GM19023 (cell line): ENCODE measurements around the gene CRX.
"Not testable (repeated sequence)": the region's sequence is repeated elsewhere in the genome, so short reads cannot be mapped to it uniquely, and the experiment has no call there.

Source experiments
- ATAC-seq: cut with Tn5 transposase; IDR thresholded peaks from one replicate; pipeline ENCODE4 v1.9.1; 2021; ENCODE audit warnings: mild to moderate bottlenecking, moderate library complexity; ENCODE audit not compliant: unreplicated experiment

Gene CRX

DNA sequence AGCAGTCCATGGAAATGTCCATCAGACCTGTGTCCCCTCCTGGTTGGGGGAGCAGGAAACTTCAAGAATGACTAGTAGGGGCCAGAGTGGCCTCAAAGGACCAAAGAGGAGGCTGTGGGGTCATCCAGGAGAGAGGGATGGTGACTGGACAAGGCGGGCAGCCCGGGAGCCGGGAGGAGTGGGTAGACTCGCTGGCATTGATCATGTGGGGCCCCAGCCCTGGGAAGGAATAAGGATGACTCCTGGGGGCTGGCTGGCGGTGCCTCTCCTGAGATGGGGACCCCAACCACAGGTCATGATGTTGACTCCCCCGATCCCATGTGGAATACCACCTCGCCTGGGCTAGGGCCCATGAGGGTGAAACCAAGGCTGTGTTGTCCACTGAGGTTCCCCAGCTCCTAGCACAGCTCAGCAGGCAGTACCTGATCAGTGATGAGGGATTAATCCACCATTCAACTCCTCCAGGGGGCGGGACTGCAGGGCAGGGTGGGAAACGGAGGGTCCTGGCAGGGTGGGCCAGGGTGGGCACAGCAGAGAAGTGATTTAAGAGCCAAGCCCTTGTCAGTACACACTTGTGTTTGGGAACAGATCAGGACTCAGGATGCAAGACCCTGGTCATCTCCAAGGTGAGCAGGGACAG, 37.0 kb downstream of the CRX start, which contains the start of gene TPRX2:
TSS of gene TPRX2 (plus strand) at position 590 of the 640 bp plus-strand sequence. CDS start at position 602, 12 bp downstream.
- not testable (repeated sequence) for ATAC-seq

DNA sequence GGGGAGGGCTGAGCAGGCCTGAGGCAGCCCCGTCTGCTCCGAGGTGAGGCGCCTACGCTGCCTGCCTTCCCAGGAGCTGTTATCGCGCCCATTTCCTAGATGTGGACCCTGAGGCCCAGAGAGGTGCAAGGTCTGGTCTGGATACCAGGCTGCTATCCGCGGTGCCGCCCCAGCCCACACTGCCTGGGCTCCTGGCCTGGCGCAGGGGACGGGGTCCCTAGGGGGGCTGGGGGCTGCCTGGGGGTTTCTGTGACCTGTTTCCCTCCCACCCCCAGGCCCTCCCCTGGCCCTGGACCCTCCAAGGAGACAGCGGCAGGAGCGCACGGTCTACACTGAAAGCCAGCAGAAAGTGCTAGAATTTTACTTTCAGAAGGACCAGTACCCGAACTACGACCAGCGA, 38.1 kb downstream of the CRX start:
- ATAC-seq, result not testable (repeated sequence)

DNA sequence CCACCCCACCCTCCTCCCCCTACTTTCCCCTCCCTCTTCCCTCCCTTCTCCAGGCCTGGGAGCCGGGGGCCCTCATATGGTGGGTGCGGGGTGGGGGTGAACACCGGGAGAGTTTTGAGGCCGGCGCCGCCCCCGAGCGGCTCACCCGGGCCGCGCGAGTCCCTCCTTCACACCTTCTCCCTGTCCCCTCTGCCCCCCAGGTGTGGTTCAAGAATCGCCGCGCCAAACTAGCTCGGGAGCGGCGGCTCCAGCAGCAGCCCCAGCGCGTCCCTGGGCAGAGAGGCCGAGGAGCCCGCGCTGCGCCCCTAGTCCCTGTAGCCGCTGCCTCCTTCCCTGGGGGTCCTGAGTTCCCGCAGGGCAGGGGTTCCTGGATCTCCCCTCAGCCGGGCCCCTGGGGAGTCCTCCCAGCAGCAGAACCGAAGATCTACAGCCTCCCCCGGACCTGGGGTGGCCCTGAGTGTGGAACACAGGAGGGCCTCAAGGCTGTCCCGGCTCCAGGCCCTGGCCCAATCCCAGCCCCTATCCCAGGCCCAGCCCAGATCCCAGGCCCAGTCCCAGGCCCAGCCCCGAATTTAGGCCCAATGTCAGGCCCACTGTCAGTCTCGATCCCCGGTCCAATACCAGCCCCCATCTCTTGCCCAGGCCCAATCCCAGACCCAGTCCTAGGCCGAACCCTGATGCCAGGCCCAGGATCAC, 39.0 kb downstream of the CRX start:
- no peak for ATAC-seq

DNA sequence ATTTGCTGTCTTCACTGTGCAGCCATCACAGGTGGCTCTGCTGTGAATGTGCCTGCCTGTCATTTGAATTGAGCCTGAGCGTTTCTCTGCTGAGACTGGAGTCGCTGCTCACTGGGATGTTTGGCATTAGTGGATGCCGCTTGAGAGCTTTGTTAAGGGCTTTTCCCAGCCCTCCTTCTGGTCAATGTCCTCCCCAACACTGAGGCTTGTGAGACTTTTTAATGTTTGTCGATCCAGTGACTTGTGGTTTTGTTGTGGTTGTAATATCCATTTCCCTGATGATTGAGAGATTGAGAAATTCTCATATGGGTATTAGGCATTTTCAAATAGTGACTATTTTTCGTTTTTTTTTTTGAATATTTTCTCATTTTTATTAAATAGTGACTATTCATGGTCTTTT, 39.9 kb downstream of the CRX start:
- ATAC-seq, result no peak

DNA sequence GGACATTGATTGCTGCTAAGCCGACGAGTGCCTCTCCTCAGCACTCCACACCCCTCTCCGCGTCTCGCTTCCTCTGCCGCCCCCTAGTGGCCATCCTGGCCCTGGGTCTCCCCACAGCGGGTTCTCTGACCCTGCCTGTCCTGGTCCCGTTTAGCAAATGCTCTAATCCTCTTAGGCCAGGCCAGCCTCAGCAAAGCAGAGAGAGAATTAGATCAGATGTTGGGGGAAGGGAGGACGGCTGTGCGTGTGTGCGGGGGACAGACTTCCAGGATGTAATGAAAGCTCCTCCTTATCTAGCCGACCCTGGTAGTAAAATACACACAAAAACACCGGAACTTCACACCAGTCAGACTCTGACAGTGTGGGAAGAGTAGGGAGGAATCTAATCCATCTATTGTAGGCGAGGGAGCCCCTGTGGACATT, 41.8 kb downstream of the CRX start:
- no peak for ATAC-seq

DNA sequence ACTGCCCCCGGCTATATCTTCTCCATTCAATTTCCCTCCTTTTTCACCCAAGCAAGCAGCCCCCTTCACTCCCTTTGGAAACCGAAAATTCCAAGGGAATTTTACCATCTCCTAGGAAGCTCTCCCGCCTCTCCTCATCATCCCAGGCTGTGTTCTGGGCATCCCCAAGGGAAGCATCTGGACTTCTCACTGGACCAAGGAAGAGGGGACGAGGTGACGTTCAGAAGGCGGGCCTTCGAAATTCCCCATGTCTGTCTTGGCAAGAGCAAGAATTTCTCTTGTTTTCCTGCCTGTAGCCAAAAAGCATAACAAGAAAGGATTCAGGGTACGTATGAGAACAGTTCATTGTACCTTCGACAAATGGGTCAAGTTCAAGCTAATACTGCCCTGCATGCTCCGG, 43.4 kb downstream of the CRX start:
- ATAC-seq, result no peak

DNA sequence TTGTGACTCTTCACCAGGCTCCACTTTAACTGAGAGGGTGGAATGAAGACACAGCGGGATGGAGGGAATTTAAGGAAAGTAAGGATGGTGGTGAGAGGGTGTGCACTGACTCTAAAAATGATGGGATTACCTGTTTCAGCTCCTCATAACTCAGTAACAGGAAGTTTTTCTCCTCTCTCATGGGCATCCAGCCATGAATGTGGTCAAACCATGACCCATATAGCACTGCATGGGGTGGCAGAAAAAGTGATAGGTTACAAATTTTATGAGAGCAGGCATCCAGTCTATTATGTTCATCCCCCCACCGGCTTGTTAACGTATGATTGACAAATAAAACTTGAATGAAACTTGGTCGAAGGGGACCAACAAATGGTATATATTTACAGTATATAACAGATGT, 57.2 kb downstream of the CRX start:
- ATAC-seq, result no peak

DNA sequence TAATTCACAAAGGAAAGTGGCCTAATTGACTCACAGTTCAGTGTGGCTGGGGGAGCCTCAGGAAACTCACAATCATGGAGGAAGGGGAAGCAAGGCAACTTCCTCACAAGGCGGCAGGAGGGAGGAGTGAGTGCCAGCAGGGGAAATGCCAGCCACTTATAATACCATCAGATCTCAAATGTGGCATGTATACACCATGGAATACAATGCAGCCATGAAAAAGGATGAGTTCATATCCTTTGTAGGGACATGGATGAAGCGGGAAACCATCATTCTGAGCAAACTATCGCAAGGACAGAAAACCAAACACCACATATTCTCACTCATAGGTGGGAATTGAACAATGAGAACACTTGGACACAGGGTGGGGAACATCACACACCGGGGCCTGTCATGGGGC, 57.6 kb downstream of the CRX start:
- not testable (repeated sequence) for ATAC-seq

DNA sequence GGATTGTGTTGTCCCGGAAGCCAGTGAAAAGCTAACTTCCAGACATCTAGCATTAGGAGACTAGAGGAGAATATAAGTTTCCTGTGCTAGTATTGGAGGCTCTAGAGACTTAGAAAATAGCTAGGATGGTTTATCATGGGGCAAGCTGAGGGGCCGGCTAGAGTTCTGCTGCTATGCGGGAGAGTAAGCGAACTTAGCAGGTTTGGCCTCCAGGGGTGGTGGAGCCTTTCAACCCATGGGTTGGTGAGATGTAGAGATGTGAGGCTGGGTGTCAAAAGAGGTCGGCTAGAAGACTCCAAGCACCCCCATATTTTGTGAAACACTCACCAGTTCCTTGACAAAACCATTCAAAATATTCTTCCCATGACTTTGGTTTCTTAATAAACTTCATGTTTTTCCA, 60.0 kb downstream of the CRX start:
- no peak for ATAC-seq

DNA sequence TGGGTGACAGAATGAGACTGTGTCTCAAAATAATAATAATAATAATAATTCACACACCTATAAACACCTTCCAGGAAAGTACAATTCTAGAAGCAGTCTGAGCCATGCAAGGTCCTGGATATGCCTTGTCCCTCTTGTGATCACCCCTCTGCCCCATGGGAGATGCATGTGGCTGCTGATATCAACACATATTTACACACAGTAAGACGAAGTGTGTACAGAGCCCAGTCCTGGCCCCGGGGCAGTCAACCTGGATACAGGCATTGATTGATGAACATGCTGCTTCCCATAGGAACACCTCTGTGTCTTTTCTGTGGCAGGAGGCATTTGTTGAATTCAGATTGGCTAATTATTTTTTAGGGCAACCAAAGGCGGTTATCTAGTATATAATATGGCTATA, 61.2 kb downstream of the CRX start:
- ATAC-seq, result no peak

DNA sequence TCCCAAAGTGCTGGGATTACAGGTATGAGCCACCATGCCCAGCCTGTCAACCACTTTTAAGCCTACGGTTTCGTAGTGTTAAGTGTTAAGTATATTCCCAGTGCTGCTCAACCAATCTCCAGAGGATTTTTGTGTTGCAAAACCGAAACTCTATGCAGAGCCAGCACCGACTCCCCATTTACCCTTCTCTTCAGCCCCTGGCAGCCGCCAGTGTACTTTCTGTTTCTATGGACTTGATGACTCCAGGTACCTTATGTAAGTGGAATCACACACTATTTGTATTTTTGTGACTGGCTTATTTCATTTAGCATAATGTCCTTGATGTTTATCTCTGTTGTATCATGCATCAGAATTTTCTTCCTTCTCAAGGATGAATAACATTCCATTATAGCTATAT, 63.3 kb downstream of the CRX start:
- no peak for ATAC-seq

DNA sequence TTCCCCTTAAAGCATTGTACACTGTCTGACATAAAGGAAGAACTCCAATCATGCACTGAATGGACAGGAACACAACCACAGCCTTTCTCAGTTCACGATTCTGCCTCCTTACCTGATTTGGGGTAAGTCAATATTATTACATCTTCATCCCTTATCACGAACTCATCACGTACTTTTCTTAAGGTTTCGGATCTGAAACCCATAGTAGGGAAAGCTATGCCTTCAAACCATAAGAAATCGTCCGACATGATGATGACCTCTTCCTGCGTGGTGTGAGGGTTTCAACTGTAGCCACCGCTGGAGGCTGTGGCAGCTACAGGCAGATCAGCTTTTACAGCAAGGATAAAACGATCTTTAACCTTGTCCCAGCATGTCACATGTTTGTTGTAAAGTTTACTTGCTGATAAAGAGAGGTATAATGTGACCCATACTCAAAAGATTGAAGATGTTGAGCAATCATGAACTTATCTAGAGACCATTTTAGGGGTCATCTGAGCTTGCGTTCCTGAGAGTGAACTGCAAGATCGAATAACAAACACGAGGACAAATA, 64.3 kb downstream of the CRX start, which contains the start of gene SULT2A1:
TSS of gene SULT2A1 (minus strand) at position 306 of the 550 bp plus-strand sequence. CDS start at position 248, 58 bp downstream.
- no peak for ATAC-seq

DNA sequence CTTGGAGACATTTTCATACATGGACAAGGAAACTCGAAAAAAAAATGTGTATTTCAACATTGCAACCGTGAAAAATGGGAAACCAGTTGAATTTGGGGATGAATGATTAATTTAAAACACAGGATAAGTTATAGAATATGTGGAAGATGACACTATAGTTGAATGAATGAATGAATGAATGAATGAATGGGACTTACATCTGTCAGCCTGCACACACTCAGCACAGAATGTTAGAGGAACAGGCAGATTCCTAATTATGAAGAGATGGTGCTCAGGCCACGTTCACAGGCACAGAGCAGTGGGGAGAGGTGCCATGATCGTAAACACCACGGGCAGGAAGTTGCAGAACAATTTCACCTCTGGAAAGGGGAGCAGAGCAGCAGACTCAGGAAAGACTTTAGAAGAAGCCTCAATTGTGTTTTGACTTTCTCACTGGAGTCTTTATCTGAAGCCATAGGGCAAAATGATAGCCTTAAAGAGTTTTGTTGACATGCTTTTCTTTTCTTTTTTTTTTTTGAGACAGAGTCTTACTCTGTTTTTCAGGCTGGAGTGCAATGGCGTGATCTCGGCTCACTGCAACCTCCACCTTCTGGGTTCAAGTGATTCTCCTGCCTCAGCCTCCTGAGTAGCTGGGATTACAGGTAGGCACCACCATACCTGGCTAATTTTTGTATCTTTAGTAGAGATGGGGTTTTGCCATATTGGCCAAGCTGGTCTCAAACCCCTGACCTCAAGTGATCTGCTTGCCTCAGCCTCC, 69.3 kb downstream of the CRX start:
- no peak for ATAC-seq

DNA sequence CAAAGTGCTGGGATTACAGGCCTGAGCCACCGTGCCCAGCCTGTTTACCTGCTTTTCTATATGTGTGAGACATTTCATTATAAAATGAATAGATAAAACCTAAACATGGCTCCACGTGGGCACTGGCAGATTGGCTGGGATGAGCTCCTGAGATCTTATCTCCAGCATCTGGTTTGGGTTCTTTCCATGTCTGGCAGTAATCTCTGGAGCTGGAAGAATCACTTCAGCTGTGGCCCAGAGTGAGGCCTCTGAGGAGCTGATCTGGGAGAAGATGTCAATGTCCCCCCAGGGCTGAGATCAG, 69.8 kb downstream of the CRX start:
- no peak for ATAC-seq

DNA sequence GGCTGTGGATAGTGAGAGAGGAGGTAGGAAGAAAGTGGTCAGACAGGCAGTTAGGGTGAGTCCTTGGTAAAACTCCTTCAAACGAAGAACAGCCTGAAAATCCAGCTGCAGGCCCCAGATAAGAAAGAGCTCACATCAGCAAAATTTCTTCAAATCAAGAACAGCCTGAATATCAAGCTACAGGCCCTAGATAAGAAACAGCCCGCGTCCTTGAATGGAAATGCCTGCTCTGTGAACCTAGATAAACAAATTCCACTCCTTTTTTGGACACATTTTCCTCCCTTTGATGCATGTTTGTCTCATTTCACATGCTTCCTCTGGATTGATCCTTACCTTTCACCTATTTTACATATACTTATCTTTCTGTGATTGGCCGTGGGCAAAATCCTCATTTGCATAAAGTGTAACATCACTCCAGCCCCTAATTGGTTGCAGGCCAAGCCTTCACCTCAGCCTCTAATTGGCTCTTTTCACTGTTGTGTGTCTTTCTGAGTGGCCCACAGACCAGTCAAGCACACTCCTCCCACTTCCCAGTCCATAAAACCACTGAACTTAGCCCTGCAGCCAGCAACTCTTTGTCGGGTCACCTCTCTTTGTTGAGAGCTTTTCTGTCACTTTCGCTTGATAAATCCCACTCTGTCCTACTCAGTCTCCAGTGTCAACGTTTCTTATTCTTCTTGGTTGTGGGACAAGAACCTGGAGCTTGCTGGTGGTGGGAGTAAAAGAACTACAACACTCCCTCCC, 70.4 kb downstream of the CRX start:
- no peak for ATAC-seq
